K562 (cell line): Measurements from ENCODE around the gene GET3. TPM values are rescaled to one million over a fixed set of nuclear protein-coding genes. Genes with fewer than 3 reads are reported as not detected.

ENCODE experiments used
- ATF6 ChIP-seq: sonication (generic); formaldehyde crosslinking; IDR thresholded peaks from 2 replicates; pipeline ENCODE4 v1.4.0; 2020; ENCODE audit warnings: mild to moderate bottlenecking, missing genetic modification reagents
- CREB5 ChIP-seq: fragments of 250-450 bp; sonication (Bioruptor Pico); IDR thresholded peaks from 2 replicates; pipeline ENCODE4 v1.5.0; 2020; ENCODE audit warnings: mild to moderate bottlenecking
- EGR1 ChIP-seq: fragments of 450-650 bp; conservative IDR thresholded peaks from 2 replicates; pipeline ENCODE4 v1.6.1; 2017; ENCODE audit warnings: mild to moderate bottlenecking
- EP400 ChIP-seq: fragments of 450-650 bp; IDR thresholded peaks from 2 replicates; pipeline ENCODE4 v1.6.1; 2017; ENCODE audit warnings: antibody characterized with exemption, mild to moderate bottlenecking, moderate library complexity
- ETS1 ChIP-seq: conservative IDR thresholded peaks from 2 replicates; pipeline ENCODE4 v1.6.1; 2011; ENCODE audit warnings: low read depth, mild to moderate bottlenecking, low read length; ENCODE audit not compliant: control insufficient read depth
- LCOR ChIP-seq: sonication (generic); formaldehyde crosslinking; IDR thresholded peaks from 2 replicates; pipeline ENCODE4 v1.8.0; 2022; ENCODE audit warnings: mild to moderate bottlenecking, missing genetic modification reagents
- NR2F6 ChIP-seq: fragments of 450-650 bp; formaldehyde crosslinking; IDR thresholded peaks from 2 replicates; pipeline ENCODE4 v1.4.0; 2020; ENCODE audit warnings: mild to moderate bottlenecking
- PBX2 ChIP-seq, 2 experiments: IDR thresholded peaks in 1 of 2; conservative IDR thresholded peaks in 1 of 2; 2 replicates each; pipeline ENCODE4 v1.6.1; 2016; ENCODE audit warnings: low read depth in 2 of 2, mild to moderate bottlenecking in 1 of 2, missing compliant biosample characterization in 1 of 2, missing genetic modification characterization in 1 of 2, moderate library complexity in 1 of 2
- PCBP1 ChIP-seq: fragments of 200-400 bp; formaldehyde crosslinking; IDR thresholded peaks from 2 replicates; pipeline ENCODE4 v1.6.1; 2018; ENCODE audit warnings: mild to moderate bottlenecking, low read depth, low read length; ENCODE audit not compliant: poor library complexity, severe bottlenecking
- POLR2A ChIP-seq: fragments of 450-650 bp; conservative IDR thresholded peaks from 2 replicates; pipeline ENCODE4 v1.6.1; 2016
- RBBP5 ChIP-seq: fragments of 200-600 bp; sonication (generic); IDR thresholded peaks from 2 replicates; pipeline ENCODE4 v1.6.1; 2012; ENCODE audit warnings: borderline replicate concordance, mild to moderate bottlenecking, low read length, control low read depth, inconsistent platforms; ENCODE audit not compliant: insufficient read depth, poor library complexity, severe bottlenecking
- RBM15 ChIP-seq: fragments of 200-400 bp; formaldehyde crosslinking; IDR thresholded peaks from 2 replicates; pipeline ENCODE4 v1.6.1; 2018; ENCODE audit warnings: mild to moderate bottlenecking, low read length, moderate library complexity; ENCODE audit not compliant: insufficient read depth
- SRF ChIP-seq, 2 experiments: fragments of 250-450, 450-650 bp in 1 of 2; sonication (Bioruptor Pico) in 1 of 2; sonication (generic) in 1 of 2; formaldehyde crosslinking; IDR thresholded peaks; 2 replicates each; pipeline versions ENCODE4 v1.5.0 to v1.5.1; 2020 to 2022; ENCODE audit warnings: mild to moderate bottlenecking in 1 of 2, missing genetic modification reagents in 1 of 2
- THAP7 ChIP-seq: fragments of 250-450 bp; sonication (Bioruptor Pico); IDR thresholded peaks from 2 replicates; pipeline ENCODE4 v1.5.0; 2021
- ZNF134 ChIP-seq: fragments of 250-450 bp; sonication (Bioruptor Pico); conservative IDR thresholded peaks from 2 replicates; pipeline ENCODE4 v1.4.0; 2020
- ZNF785 ChIP-seq: fragments of 250-450 bp; sonication (Bioruptor Pico); IDR thresholded peaks from 2 replicates; pipeline ENCODE4 v1.4.0; 2020; ENCODE audit warnings: mild to moderate bottlenecking
- polyA plus RNA-seq, 8 experiments: library from polyadenylated mRNA; depleted of rRNA in 4 of 8; stranded (reverse) in 5 of 8; unstranded in 3 of 8; fragments of >200 nt; fragmentation: Nextera tagmentation in 2 of 8; fragmentation: Illumina TruSeq in 1 of 8; extraction: Ambion mirVana in 2 of 8; extraction: Trizol in 1 of 8; gene quantifications; 2 replicates each; pipeline versions ENCODE4 v1.2.1 to v1.2.3, GENCODE V29; 2011 to 2014; ENCODE audit warnings: inconsistent platforms in 1 of 8, missing spikeins in 1 of 8
- total RNA-seq, 7 experiments: library from RNA; depleted of rRNA in 6 of 7; stranded (reverse); fragments of >200 nt in 6 of 7; fragmentation: Illumina TruSeq in 2 of 7; extraction: Trizol in 2 of 7; gene quantifications; 2 replicates each; pipeline versions ENCODE4 v1.2.1 to v1.2.3, GENCODE V29; 2011 to 2021; ENCODE audit warnings: low replicate concordance in 1 of 7
- TF ChIP-seq, protein P1 (sequence below): sonication (generic); formaldehyde crosslinking; IDR thresholded peaks from 2 replicates; pipeline ENCODE4 v1.8.0; 2022; ENCODE audit warnings: mild to moderate bottlenecking, missing genetic modification reagents

The GET3 gene
- total and polyA plus RNA-seq, 9 of the 15 experiments (the other 6 are each of a cell fraction or from before 2014, with no cell fraction given), result 8.3 to 83.5 (median 51.8) TPM

- TF ChIP-seq ATF6 (CRISPR knock-in tag) (peak; percentile 94; the same call in 1 of the 2 replicates), NR2F6 (CRISPR knock-in tag) (peak; percentile 66; the same call in 1 of the 2 replicates), POLR2A (peak; percentile 100), PCBP1 (peak; percentile 98), THAP7 (CRISPR knock-in tag) (peak; percentile 85), RBBP5 (peak; percentile 35), EP400 (peak; percentile 68; the same call in 1 of the 2 replicates), SRF (CRISPR knock-in tag; IDR thresholded peaks at IDR 0.05) (peak; percentile 75 to 84), PBX2 (CRISPR knock-in tag; IDR thresholded peaks at IDR 0.05; ENCODE audit: low read depth) (no peak), PBX2 (tag; conservative IDR thresholded peaks at IDR 0.05; ENCODE audit: low read depth) (peak; percentile 19; the same call in 1 of the 2 replicates), LCOR (CRISPR knock-in tag) (peak; percentile 92), ZNF785 (no peak), ZNF134 (CRISPR knock-in tag) (no peak), EGR1 (peak; percentile 84), CREB5 (CRISPR knock-in tag) (no peak), ETS1 (peak; percentile 92), RBM15 (0 out of 2 replicates have a peak, but pooled peaks have one; percentile 82)
- TF ChIP-seq, protein P1, sequence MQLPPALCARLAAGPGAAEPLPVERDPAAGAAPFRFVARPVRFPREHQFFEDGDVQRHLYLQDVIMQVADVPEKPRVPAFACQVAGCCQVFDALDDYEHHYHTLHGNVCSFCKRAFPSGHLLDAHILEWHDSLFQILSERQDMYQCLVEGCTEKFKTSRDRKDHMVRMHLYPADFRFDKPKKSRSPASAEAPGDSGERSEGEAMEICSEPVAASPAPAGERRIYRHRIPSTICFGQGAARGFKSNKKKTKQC (CRISPR knock-in tag), result peak; percentile 76; the same call in 1 of the 2 replicates
Measured at GRCh38 chr19:12791345-12792050, 54.2 kb downstream of the GET3 start, which contains the start of gene JUNB (continued).
